IMR-90 (cell line): ENCODE results near the gene MED12L.

Experiments used
- BHLHE40 ChIP-seq: fragments of 150-350 bp; IDR thresholded peaks from 2 replicates; pipeline ENCODE4 v1.6.1; 2016; ENCODE audit warnings: mild to moderate bottlenecking, low read depth, low read length
- CEBPB ChIP-seq: IDR thresholded peaks from 2 replicates; pipeline ENCODE4 v1.6.1; 2012; ENCODE audit warnings: low read depth, low read length, improper control_type of control experiment
- CTCF ChIP-seq: conservative IDR thresholded peaks from 2 replicates; pipeline ENCODE4 v1.5.1; 2012; ENCODE audit warnings: mild to moderate bottlenecking, low read depth, low read length, improper control_type of control experiment
- ELK1 ChIP-seq: fragments of 150-350 bp; IDR thresholded peaks from 2 replicates; pipeline ENCODE4 v1.6.1; 2016; ENCODE audit warnings: low read depth, mild to moderate bottlenecking, low read length, moderate library complexity, borderline replicate concordance
- FOS ChIP-seq: fragments of 150-350 bp; IDR thresholded peaks from 2 replicates; pipeline ENCODE4 v1.6.1; 2016; ENCODE audit warnings: low read depth, low read length
- MAFK ChIP-seq: IDR thresholded peaks from 2 replicates; pipeline ENCODE4 v1.6.1; 2012; ENCODE audit warnings: low read depth, low read length, improper control_type of control experiment
- MAZ ChIP-seq: IDR thresholded peaks from 2 replicates; pipeline ENCODE4 v1.6.1; 2012; ENCODE audit warnings: low read depth, mild to moderate bottlenecking, low read length, improper control_type of control experiment, moderate library complexity, borderline replicate concordance
- MXI1 ChIP-seq: IDR thresholded peaks from 2 replicates; pipeline ENCODE4 v1.6.1; 2012; ENCODE audit warnings: low read depth, mild to moderate bottlenecking, low read length, moderate library complexity, borderline replicate concordance
- POLR2A ChIP-seq: IDR thresholded peaks from 2 replicates; pipeline ENCODE4 v1.6.1; 2012; ENCODE audit warnings: mild to moderate bottlenecking, low read depth, low read length
- RFX5 ChIP-seq: IDR thresholded peaks from 2 replicates; pipeline ENCODE4 v1.8.0; 2012; ENCODE audit warnings: low read depth, mild to moderate bottlenecking, low read length, moderate library complexity
- SMC3 ChIP-seq: fragments of 150-350 bp; IDR thresholded peaks from 2 replicates; pipeline ENCODE4 v1.6.1; 2016; ENCODE audit warnings: low read depth, mild to moderate bottlenecking, antibody characterized with exemption, low read length, moderate library complexity
- USF2 ChIP-seq: fragments of 150-350 bp; IDR thresholded peaks from 2 replicates; pipeline ENCODE4 v1.6.1; 2017; ENCODE audit warnings: mild to moderate bottlenecking, antibody characterized with exemption, low read length, low read depth

- TF ChIP-seq CTCF (no peak), POLR2A (no peak), USF2 (peak; percentile 95), BHLHE40 (peak; percentile 68), SMC3 (no peak), CEBPB (no peak), MAZ (no peak), MXI1 (no peak), RFX5 (no peak), ELK1 (no peak), FOS (peak; percentile 71), MAFK (no peak)
These were observed 196.3 kb downstream of the MED12L start for GRCh38 chr3:151281671-151282324.
